Hematopoietic multipotent progenitor cell treated with erythropoietin and hydrocortisone succinate and interleukin-3 and kit ligand, for 8 days (in vitro differentiated cells): ENCODE data around the gene SNRNP25.
"Not testable (repeated sequence)": the region's sequence is repeated elsewhere in the genome, so short reads cannot be mapped to it uniquely, and the experiment has no call there.

ENCODE experiments used
- DNase-seq: peaks from one replicate; pipeline ENCODE4 v3.0.0-alpha.2; 2015

Gene SNRNP25

DNA sequence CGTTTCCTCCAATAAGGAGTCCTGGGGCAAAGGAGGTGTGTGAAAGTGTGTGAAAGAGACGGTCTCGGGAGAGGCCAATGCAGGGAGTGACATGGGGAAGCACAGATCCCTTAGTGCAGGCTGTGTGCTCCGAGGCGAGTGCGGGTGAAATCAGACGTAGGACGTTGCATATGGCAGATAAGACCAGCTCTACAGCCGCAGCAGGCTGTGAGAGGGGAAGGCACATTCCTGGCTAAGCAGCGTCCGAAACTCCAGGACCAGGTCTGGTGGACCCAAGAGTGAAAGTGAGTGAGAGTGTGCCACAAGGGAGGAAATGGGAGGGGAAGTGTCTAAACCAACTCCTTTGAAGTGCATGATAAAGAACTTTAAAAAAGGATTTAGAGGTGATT is 11.6 kb upstream of the SNRNP25 start:
- no peak for DNase-seq

DNA sequence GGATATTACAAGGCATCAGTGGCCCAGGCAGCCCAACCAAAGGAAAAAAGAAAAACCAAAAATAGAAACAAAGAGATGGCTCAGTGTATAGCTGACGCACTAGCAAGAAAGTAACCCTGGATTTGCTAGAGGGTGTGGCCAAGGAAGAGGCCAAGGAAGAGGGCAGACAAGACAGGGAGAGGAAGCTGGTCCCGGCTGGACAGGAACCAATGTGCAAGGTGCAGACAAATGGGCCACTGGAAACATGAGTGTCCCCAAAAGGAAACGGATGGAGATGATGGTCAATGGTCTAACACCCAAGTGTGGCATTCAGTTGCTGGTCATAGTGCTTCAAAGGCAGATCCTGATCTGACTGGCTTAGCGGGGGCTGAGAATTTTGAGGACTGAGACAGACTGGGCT is 10.9 kb upstream of the SNRNP25 start:
- DNase-seq = no peak

DNA sequence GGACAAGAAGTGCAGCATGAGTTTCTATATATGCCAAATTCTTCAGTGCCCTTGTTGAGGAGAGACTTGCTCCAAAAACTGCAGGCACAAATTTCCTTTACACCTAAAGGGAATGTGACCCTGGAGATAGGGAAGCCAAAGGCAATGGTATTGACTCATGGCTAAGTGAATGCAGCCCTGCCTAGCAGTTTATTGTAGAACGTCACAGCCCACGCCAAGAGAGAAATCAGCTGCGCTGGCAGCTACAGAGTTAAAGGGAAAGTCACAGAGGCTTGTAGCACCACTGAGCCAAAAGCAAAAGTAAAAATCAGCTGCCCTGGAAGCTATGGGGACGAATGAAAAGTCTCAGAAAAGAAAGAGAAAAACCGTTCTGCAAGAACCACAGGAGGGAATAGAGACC is 10.3 kb upstream of the SNRNP25 start:
- no peak for DNase-seq

DNA sequence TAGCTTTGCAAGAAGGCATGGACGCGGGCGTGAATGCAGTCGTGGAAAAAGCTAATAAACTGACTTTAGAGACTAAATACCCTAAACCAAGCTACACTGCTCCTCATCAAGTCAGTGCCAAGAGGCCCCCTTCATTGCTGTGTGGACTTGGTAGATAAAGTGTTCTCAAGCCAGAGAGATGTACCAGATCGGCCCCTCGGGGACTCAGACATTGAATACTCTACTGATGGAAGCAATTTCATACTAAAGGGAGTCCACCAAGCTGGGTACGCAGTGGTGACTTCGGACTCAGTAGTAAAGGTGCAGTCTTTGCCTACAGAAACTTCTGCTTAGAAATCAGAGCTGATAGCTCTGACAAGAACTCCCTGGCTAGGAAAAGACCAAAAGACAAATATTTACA is 9.0 kb upstream of the SNRNP25 start:
- DNase-seq = no peak

DNA sequence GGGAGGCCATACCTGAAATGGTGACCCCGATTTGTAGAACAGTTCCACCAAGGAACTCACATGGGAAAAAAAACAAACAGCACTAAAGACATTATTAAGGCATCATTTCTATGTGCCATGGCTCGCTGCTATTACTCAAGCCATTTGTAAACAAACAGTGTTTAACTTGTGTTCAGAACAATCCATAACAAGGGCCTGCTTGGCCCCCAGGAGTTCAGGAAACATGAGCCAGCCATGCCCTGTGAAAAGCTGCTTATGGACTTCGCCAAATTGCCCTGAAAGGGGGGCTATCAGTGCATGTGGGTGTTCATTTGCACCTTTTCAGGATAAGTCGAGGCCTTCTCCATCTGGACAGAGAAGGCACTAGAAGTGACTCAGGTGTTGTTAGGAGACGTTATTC is 8.2 kb upstream of the SNRNP25 start:
- DNase-seq = no peak

DNA sequence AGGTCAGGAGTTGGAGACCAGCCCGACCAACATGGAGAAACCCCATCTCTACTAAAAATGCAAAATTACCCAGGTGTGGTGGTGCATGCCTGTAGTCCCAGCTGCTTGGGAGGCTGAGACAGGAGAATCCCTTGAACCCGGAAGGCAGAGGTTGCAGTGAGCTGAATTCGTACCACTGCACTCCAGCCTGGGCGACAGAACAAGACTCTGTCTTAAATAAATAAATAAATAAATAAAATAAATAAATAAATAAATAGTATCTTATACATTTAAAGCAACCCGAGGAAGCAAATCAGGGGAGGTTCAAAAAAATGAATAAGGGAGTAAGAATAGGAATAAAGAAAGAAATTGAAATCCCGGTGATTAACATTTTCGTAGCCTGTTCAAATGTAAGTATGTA is 7.1 kb upstream of the SNRNP25 start:
- not testable (repeated sequence) for DNase-seq

DNA sequence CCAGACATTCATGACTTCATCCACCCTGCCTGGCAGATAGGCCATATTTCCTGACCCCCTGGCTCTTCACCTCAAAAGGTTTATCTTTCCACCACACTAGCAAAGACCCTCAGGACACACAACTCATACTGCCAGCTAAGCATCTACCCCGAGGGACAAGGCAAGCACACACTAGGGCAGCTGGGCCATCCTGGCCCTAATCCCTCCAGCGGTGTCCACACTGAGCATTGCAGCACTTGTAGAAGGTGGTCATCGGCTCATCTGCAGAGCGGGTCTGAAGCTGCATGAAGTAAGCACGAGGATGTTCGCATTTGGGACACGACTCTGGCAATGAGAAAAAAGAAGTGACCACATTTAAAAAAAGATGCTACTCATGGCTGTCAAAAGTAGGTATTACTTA is 6.4 kb upstream of the SNRNP25 start:
- no peak for DNase-seq

DNA sequence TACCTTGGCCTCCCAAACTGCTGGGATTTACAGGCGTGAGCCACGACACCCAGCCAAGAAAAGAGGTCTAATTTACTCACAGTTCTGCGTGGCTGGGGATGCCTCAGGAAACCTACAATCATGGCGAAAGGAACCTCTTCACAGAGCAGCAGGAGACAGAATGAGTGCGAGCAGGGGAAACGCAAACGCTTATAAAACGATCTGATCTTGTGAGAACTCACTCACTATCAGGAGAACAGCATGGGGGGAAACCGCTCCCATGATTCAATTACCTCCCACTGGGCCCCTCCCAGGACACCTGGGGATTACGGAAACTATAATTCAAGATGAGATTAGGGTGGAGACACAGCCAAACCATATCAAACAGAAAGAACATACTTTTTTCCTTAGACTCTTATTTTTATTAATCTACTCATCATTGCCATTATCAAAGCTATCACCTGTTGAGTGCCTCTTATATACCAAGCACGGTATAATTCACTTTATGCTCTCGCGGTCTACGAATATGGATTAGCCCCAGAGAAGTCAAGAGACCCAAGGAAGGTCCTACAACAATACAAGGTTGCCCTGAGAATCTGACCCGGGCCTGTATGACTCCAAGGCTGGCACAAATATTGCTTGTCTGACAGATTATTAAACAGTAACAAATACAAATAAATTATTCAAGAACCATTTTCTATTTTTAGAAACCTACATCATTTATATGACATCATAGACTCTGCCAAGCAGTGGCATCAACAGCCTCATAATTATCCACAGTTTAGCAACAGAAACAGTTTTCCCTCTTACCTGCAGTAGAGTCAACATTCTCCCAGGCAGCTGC is 2.6 kb upstream of the SNRNP25 start:
- no peak for DNase-seq

DNA sequence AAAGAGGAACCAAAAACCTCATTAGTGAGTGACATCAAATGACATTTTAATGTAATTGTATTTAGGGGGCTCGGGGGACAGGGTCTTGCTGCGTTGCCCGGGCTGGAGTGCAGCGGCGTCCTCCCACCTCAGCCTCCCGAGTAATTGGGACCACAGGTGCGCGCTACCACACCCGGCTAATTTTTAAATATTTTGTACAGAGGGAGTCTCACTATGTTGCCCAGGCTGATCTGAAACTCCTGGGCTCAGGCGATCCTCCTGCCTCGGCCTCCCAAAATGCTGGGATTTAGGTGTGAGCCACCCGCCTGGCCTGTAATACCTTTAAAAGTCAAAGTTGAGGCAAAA is 581 bp downstream of the SNRNP25 start:
- no peak for DNase-seq

DNA sequence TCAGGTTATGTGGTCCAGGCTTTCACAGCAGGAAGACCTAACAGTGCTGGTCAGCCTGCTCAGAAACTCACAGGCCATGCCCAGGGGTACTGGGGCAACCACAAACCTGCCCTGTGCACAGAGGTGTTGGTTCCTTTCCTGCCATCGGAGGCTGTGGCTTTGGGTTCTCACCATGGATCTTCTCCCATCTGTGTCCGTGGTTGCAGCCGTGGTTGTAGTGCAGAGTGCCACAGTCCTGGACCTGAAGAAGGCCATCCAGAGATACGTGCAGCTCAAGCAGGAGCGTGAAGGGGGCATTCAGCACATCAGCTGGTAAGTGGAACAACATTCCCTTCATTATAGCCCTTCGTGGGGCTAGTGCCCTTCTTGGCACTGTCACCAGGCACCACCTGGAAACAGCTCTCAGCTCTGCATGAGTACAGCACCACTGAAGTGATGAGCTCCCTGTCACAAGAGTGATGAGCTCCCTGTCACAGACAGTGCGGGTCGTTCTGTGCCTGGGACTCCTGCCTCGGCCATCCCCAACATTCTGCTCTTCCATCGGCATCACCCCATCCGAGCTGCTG is 2.0 kb downstream of the SNRNP25 start:
- no peak for DNase-seq

DNA sequence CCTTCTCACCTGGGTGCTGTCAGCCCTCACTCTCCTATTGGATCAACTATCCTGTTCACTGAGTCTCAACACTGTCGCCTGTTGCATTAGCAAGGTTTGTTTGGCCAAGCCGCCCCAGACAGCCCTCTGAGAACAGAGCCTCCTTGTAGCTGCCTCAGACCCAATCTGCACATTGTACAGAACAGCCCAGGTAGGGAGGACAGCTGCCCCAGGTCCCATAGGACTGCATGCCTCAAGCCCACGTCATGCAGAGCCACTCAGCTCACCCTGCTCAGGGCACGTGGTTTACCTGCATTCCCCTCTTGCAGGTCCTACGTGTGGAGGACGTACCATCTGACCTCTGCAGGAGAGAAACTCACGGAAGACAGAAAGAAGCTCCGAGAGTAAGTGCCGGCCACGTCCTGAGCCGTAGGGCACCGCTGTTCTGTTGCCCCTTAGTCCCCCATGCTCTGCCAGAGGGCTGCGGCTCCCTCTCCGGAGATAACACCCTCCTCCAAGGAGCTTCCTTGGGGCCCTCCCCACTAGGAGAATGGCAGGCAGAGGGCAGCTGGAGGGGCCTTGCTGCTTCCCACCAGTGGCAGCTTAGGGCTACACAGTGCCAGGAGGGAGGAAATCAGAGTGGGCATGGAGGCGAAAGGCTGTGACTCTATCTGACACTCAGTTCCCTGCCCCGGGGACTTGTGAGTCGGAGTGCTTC is 2.8 kb downstream of the SNRNP25 start:
- DNase-seq = no peak

DNA sequence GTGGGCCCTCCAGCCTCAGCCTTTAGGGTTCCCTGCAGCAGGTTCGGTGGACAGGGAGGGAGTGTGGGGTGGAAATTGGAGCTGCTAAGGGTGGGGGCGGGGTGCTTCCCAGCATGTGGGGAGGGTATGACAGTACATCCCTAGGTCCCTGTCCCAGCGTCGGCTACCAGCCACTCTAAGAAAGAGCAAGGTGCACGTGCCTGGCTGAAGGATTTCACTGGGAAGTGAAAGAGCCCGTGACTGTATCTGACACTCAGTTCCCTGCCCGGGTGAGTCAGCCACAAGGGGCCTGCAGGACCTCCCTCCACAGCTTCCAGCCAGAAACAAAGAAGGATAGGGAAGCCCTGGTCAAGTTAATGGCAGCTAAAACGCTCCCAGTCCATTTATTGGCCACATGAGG is 4.1 kb downstream of the SNRNP25 start:
- DNase-seq = no peak

DNA sequence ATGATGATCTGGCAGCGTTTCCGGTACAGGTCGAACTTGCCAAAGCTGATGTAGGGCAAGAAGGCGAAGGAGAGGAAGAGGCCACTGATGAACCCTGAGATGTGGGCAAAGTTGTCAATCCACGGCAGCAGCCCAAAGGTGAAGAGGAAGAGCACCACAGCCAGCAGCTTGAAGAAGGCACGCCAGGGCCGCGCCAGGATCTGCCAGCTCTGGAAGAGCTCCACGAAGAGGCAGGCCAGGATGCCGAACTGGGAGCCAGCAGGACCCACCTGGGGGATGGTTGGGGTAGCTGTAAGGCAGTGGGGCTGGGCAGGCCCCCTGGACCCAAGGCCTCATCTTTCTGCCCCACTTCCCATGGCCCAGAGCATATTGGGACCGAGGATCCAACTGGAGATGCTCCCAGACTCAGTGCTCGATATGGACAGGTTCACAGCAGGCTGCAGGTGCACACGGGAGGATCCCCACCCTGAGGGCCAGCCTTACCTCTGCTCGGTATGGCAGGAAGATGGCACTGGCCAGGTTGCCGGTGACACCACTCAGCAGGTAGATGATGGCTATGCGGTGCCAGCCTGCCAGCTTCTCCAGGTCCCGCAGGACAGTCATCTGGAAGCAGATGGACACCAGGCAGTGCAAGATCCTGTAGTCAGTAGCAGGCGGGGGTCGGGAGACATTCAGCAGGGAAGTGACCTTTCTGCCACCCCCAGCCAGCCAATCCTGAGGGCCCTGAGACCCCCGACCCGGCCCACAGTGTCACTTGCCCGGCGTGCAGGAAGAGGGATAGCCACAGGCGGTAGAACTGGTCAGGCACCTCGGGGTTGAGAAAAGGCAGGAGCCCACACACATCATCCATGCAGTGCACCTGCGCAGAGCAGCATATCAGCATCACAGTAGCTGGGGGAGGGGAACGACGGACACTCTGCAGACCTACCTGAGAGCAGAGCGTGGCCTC is 5.1 kb downstream of the SNRNP25 start:
- no peak for DNase-seq

DNA sequence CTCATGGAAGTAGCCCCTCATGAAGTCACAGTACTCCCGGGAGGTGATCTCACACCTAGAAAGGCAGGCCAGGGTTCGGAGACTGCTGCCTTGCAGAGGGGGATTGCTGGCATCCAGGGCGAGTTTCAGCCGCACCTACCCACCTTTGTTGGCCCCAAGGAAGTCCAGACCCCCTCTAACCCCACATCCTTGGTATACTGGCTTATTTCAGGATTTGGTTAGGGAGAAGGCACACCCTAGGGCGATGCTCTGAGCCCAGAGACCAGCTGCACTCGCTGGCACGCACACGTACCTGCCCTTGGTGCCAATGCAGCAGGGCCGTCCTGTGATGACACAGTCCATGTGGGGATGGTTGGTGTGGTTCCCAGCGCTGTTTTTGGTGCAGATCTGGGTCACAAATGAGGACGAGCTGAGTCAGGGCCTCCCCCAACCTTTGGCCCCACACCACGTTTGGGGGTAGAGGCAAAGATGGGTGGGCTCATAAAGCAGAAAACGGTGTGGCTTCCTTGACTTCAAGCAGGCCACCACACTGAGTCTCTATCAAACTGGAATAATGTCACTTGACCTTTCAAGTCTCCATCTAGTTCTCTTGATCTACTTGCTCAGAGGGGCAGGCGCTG is 5.9 kb downstream of the SNRNP25 start:
- DNase-seq = no peak

DNA sequence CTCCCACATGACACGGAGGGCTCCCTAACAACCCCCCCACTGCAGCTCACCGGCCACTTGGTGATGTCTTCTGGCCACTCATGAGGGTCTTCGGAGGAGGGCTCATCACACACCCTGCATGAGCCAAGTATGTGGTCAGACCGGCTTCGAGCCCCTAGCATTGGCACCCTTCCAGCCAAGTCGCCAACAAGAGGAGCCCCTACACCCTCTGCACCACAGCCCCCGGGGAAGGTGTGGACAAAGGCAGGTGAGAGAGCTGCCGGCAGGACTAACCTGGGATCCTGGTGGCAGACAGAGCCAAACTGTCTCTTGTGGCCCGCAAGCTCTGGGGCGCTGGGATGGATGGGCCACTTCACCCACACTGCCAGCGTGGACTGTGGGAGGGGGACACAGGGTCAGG is 6.5 kb downstream of the SNRNP25 start:
- DNase-seq = no peak

DNA sequence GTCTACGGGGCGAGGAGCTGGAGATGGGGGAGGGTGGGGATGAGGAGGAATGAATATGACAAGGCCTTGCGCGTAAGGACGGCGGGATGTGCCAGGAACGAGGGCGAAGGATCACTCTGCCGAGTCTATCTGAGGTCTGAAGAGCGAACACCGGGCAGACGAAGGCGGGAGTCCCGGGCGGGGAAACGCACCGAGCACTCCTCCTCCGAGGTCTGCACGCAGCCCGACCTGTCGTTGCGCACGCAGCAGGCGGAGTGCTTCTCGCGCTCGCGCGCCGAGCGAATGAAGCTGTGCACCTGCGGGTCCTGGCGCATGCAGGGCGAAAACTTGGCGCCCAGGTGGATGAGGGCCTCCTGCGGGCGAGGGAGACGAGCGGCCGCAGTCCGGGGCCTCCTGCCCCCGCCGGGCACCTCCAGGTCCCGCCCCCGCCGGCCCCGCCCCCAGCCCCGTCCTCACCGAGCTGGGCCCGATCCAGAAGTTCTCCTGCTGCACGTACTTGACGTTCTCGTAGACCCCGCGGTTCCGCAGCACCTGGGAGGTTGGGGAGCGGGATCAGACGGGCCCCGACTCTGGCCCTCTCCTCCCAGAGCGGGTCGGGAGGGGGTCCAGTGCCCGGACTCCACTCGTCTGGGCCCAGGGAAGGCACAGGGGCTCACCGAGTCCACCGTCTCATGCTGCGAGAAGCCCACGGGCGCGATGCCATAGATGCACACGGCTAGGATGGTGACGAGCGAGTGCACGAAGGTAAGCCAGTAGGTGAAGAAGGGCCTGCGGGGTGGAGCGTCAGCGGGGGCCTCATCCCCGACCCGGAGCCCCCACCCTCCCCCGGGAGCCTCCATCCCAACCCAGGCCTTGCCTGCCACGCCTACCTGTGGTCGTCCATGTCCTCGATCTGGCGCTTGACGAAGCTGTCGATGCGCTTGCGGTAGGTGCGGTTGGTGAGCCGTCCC is 7.6 kb downstream of the SNRNP25 start:
- no peak for DNase-seq

DNA sequence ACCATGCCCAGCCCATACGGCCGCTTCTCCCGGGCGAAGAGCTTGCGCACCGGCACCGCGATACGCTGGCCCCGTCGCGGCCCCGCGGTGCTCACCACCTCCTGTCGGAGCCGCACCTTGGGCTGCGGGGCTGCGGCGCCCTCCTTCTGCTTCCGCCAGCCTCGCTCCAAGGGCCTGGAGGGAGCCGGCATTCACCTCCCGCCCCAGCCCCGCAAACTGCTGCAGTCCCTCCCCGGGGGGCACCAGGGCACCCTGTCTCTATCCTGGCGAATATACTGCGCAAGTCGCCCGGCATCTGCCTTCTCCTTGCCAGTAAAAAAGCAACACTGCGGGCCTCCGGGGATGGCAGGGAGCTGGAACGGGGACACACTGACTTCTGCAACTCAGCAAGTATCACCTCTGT is 8.3 kb downstream of the SNRNP25 start:
- no peak for DNase-seq

DNA sequence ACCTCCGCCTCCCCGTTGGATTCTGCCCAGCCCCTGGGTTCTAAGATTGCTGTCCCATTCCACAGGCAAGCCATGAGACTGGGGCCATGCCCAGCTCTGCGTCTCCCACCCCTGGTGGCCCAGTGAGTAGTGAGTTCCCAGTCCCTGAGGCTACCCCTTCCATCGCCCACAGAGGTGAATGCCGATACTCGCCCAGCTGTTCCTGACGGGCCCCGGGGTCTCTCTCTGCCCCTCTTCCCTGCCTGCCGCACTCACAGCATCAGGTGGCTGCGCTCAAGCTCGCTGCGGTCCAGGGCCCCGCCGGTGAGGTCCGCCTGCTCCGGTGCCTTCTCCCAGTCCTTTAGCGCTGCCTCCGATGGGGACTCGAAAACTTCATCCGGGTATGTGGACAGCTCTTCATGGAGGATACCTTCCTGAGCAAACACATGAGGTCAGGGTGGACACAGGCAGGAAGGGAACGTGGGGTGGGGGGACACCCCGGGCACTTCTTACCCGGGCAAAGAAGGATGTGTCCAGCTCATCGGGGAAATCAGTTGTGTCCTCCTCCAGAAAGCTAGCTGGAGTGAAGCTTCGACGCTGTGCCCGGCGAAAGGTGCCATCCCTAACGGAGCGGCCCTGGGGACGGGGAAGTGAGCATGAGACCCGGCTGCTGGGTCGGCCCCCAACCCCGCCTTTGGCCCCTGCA is 8.8 kb downstream of the SNRNP25 start:
- DNase-seq = no peak

DNA sequence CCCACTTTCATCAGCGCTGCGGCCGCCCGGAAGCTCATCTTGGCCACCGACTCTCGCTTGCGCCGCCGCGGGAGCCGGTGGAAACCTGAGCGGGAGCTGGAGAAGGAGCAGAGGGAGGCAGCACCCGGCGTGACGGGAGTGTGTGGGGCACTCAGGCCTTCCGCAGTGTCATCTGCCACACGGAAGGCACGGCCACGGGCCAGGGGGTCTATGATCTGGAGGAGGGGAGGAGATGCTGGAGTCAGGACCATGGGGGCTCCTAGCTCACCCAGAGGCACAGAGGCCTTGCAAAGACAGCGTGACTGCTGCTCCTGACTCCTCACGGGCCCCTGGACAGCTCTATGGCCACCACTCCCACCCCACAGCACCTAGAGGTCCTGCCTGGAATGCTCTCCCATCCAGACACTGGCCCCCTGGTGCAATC is 9.4 kb downstream of the SNRNP25 start:
- no peak for DNase-seq

DNA sequence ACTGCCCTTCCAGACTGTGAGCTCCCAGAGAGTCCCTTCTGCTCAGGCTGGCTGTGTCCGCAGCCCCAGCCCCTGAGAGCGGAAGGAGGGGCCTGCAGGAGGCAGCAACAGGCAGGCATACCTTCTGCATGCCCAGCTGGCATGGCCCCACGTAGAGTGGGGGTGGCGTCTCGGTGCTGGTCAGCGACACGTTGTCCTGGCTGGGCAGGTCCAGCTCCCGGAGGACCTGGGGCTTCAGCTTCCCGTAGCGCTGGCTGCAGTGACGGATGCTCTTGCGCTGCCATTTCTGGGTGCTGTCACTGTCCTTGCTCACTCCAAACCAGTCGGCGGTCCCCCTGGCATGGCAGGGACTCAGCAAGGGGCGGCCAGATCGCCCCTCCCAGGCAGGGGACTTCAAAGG is 9.8 kb downstream of the SNRNP25 start:
- DNase-seq = no peak
